GM18511 (cell line): ENCODE measurements around the gene EFHC2.

Experiments used
- ATAC-seq: cut with Tn5 transposase; IDR thresholded peaks from one replicate; pipeline ENCODE4 v1.9.1; 2021; ENCODE audit warnings: mild to moderate bottlenecking, moderate library complexity; ENCODE audit not compliant: unreplicated experiment

EFHC2 gene, protein sequence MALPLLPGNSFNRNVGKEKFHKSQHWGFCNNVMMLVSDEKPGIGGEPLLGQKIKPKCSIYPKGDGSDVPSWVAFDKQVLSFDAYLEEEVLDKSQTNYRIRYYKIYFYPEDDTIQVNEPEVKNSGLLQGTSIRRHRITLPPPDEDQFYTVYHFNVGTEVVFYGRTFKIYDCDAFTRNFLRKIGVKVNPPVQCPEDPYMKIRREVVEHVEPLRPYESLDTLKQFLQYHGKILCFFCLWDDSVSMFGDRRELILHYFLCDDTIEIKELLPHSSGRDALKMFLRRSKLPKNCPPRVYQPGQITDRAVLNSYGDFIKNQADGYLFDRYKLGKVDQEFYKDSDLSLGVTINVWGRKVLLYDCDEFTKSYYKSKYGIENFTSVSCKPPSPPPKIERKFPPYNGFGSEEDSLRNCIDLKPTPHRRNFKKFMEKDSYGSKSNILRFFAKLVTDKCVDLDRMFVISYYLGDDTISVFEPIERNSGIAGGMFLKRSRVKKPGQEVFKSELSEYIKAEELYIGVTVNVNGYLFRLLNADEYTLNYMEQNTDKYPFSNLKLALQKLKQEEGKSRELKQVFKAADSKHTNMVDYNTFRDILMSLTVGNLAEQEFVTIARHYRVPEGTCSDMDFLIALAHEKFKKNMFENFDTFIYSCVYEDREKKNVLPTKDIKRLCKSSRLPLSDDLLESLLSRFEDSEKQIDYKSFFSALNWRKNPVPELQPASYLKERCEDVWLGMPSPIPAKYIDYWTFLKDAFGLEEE

GRCh38 chrX:44343412-44344141 is at the start of gene EFHC2:
EFHC2 (minus strand) TSS chrX:44343672; CDS start chrX:44343588, 84 bp downstream.
- ATAC-seq: peak; percentile 54

DNA sequence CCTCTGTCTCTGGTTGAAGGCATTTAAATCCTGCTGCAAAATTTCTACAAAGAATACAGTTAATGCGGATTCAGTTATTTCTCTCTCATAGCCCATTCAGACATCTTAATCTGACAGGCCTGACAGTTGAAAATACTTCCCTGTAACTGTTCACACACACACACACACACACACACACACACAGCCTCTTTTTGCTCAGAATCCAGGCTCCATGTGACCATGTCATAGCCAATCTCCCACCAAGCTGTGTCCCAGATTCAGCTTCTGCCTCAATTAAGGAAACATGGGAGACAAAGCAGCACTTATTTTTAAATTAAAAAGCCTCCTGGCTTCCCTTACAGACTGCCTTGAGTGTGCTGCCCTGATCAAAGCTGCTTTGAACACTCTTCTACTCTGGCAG is 49.3 kb upstream of the EFHC2 start:
- no peak for ATAC-seq

- no peak for ATAC-seq
Observed at GRCh38 chrX:44384688-44385338, 41.3 kb upstream of the EFHC2 start.

- ATAC-seq: no peak
Observed at GRCh38 chrX:44382871-44383270, 39.4 kb upstream of the EFHC2 start.

DNA sequence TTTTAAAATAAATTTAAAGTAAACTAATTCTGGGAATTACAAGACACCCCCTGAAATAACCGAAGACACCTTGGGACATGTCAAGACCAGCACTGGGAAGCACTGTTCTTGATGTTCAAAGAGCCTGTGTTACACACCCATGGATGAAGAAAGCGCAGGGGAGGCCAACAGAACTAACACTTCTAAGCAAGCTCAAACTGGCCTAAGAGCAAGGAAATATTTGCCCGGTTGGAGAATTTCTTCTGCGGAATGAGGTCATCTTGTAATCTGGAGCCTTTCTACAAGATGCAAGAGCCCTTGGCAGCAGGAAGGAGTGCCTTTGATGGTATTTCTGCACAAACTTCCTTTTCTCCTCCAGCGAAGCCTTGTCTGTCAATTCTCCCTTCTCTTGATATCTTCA is 9.3 kb upstream of the EFHC2 start:
- no peak for ATAC-seq

DNA sequence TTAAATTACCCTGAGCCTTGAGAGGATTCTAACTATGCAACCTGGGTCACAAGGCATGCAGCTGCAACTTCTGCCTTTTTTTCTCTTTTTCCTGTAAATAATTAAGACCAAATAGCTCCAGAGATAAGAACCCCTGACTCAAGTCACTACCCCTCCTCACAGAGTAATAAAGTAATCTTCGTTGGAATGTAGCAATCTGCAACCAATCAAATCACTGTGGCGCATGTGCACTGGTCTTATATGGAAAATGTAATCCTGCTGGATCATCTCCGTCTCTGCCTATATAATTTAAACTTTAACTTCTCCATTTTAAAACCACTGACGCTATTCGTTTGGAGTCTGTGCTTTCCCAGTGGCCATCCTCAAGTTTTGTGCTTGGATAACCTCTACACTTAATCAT is 6.1 kb upstream of the EFHC2 start:
- no peak for ATAC-seq

DNA sequence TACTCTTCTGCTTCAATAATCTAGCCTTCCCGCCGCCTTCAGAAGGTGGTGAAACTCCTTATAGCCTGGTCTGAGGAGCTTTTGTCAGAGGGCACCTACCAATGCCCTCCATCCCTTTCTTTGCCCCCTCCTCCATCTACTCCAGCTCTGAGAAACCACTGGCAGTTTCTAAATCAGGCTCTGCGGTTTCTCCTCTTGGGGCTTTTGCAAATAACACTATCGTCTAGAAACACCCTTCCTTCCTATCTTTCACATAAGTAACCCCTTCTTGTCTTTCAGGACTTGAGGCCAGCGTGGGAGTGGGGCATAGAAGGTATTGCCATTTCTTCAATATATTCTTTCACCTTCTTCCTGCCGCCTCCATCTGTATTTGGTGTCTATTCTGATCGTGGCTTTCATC is 1.2 kb upstream of the EFHC2 start:
- no peak for ATAC-seq

- peak; percentile 66 for ATAC-seq
Observed at GRCh38 chrX:44344194-44344593, 722 bp upstream of the EFHC2 start.

- no peak for ATAC-seq
Observed at GRCh38 chrX:44342866-44343265, 606 bp downstream of the EFHC2 start.

DNA sequence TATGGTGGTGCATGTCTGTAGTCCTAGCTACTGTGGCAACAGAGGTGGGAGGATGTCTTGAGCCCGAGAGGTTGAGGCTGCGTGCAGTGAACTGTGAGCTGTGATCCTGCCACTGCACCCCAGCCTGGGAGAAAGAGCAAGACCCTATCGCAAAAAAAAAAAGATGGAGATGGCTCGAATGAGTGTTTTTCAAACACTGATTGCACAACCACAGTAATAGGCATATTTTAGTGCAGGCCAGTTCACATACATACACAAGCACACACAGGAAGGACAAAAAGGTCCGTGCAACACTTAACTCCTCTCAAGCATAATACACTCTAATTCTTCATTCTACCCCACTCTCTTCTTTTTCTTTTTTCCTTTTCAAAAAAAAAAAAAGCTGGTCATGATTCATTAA is 5.1 kb downstream of the EFHC2 start:
- no peak for ATAC-seq

- ATAC-seq: no peak
Observed at GRCh38 chrX:44332437-44332836, 11.0 kb downstream of the EFHC2 start.

DNA sequence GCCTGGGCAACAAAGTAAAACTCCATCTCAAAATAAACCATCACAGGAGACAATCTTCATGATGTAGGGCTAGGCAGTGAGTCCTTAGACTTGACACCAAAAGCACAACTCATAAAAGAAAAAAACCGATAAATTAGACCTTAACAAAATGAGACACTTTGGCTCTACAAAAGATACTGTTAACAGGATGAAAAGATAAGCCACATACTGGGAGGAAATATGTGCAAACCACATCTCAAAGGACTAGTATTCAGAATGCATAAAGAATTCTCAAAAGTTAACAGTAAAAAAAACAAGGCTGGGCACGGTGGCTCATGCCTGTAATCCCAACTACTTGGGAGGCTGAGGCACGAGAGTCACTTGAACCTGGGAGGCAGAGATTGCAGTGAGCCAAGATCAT is 13.2 kb downstream of the EFHC2 start:
- ATAC-seq: no peak

DNA sequence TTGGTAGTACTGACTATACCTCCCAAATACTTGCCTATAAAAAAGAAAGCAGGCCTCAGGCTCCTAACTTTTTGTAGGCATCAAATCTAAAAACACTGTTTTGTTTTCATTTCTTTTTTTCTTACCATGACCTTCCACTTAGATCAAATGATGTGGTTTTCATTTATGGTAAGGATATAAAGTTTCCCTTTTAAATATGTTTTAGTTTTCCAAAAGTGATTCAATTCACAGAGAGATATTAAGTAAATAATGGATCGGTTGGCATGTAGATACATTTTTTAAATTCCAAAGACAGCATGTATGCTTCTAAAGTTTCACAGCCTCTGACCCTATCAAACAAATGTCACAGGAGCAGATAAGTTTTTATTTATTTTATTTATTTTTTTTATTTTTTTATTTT is 23.9 kb downstream of the EFHC2 start:
- no peak for ATAC-seq

- no peak for ATAC-seq
Observed at GRCh38 chrX:44317181-44317580, 26.3 kb downstream of the EFHC2 start.

- ATAC-seq: no peak
Observed at GRCh38 chrX:44314808-44315207, 28.7 kb downstream of the EFHC2 start.

GRCh38 chrX:44314259-44314734 is 29.2 kb downstream of the EFHC2 start:
- peak; percentile 63 for ATAC-seq

DNA sequence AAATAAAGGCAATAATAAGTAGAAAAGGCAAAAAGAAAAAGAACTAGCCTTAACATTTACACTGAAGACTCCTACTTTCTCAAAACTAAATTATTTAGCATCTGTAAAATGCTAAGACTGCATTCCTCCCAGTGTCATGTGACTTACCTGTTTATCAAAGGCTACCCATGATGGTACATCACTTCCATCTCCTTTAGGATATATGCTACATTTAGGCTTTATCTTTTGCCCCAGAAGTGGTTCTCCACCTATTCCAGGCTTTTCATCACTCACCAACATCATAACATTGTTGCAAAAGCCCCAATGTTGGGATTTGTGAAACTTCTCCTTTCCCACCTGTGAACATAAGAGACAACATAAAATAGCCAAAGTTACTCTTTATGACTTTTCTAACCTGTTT is 31.1 kb downstream of the EFHC2 start:
- no peak for ATAC-seq

DNA sequence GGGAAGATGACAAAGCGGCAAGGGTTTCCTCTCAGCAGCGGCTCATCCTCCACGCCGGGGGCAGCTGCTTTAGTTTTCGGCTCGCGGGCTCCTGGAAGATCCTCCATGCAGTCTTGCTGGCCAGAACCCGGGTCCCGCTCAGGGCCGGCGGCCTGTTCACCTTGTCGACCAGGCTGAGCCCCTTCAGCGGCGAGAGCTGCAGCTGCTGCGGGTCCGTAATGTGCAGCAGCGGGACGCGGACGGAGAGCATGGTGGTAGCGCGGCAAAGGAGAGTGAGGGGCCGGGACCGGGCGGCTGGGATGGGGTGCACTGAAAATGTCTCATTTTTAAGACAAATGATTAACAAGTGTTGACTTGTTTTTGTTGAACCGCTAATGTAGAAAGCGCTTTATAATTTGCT is 33.2 kb downstream of the EFHC2 start:
- no peak for ATAC-seq

DNA sequence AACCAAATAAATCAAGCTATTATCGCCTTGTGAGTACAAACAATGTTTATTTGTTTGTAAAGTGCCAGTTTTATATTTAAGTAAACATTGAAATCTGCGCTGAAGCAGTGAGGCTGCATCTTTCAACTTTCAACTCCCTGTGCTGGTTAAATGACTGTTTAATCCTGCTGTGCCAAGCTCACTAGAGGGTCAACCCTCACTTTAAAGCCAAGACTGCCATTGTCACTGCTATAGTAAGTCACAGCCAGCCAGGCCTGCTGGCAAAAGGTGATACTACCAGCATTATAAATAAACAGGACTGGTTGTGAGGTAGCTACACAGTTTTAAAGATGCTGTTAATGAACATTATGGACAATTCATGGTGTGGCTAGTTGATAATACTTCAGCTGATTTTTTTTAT is 34.6 kb downstream of the EFHC2 start:
- ATAC-seq: no peak

- ATAC-seq: no peak
Observed at GRCh38 chrX:44306356-44306755, 37.1 kb downstream of the EFHC2 start.

- no peak for ATAC-seq
Observed at GRCh38 chrX:44305921-44306320, 37.6 kb downstream of the EFHC2 start.
